Hepatocyte (in vitro differentiated cells): ENCODE data around the gene EREG.

Source experiments
- CTCF ChIP-seq: fragments of 200-600 bp; sonication (generic); IDR thresholded peaks from 2 replicates; pipeline ENCODE4 v1.5.1; 2016; ENCODE audit warnings: antibody characterized with exemption, mild to moderate bottlenecking; ENCODE audit not compliant: poor library complexity
- EZH2 ChIP-seq: fragments of 200-600 bp; sonication (generic); IDR thresholded peaks from 2 replicates; pipeline ENCODE4 v1.6.1; 2016; ENCODE audit warnings: antibody characterized with exemption, mild to moderate bottlenecking, borderline replicate concordance
- EZH2phosphoT487 ChIP-seq: fragments of 200-600 bp; sonication (generic); IDR thresholded peaks from one replicate; pipeline ENCODE4 v1.6.1; 2018; ENCODE audit warnings: antibody characterized with exemption, mild to moderate bottlenecking, low read depth, moderate library complexity; ENCODE audit not compliant: unreplicated experiment, severe bottlenecking

- TF ChIP-seq CTCF (no peak), EZH2 (no peak), EZH2phosphoT487 (no peak)
Observed at GRCh38 chr4:74415602-74416300, 50.8 kb downstream of the EREG start.
